ENCODE measurements around the gene APOL4.
"Not testable (repeated sequence)": the region's sequence is repeated elsewhere in the genome, so short reads cannot be mapped to it uniquely, and the experiment has no call there.

APOL4 gene

GRCh38 chr22:36232715-36233401 is 31.2 kb upstream of the APOL4 start:
- H3K4me3 ChIP-seq (ENCODE audit: low read depth, low read length) = no peak overlapping the region

- not testable (repeated sequence) for H3K4me3 ChIP-seq (ENCODE audit: low read depth, low read length)
Measured at GRCh38 chr22:36231051-36231450, 29.4 kb upstream of the APOL4 start.

- H3K4me3 ChIP-seq (ENCODE audit: low read depth, low read length) = not testable (repeated sequence)
Measured at GRCh38 chr22:36229649-36230048, 28.0 kb upstream of the APOL4 start.

- no peak overlapping the region for H3K4me3 ChIP-seq (ENCODE audit: low read depth, low read length)
Measured at GRCh38 chr22:36228944-36229343, 27.3 kb upstream of the APOL4 start.

- not testable (repeated sequence) for H3K4me3 ChIP-seq (ENCODE audit: low read depth, low read length)
Measured at GRCh38 chr22:36228369-36228768, 26.8 kb upstream of the APOL4 start.

- H3K4me3 ChIP-seq (ENCODE audit: low read depth, low read length) = no peak overlapping the region
Measured at GRCh38 chr22:36227806-36228205, 26.2 kb upstream of the APOL4 start.

- no peak overlapping the region for H3K4me3 ChIP-seq (ENCODE audit: low read depth, low read length)
Measured at GRCh38 chr22:36227396-36227795, 25.8 kb upstream of the APOL4 start.

- H3K4me3 ChIP-seq (ENCODE audit: low read depth, low read length) = no peak overlapping the region
Measured at GRCh38 chr22:36226189-36226588, 24.6 kb upstream of the APOL4 start.

GRCh38 chr22:36225333-36225922 is 23.8 kb upstream of the APOL4 start:
- H3K4me3 ChIP-seq (ENCODE audit: low read depth, low read length) = no peak overlapping the region

- H3K4me3 ChIP-seq (ENCODE audit: low read depth, low read length) = no peak overlapping the region
Measured at GRCh38 chr22:36224245-36224644, 22.6 kb upstream of the APOL4 start.

- H3K4me3 ChIP-seq (ENCODE audit: low read depth, low read length) = no peak overlapping the region
Measured at GRCh38 chr22:36223504-36223903, 21.9 kb upstream of the APOL4 start.

- H3K4me3 ChIP-seq (ENCODE audit: low read depth, low read length) = no peak overlapping the region
Measured at GRCh38 chr22:36222887-36223450, 21.4 kb upstream of the APOL4 start.

- H3K4me3 ChIP-seq (ENCODE audit: low read depth, low read length) = no peak overlapping the region
Measured at GRCh38 chr22:36221799-36222751, 20.5 kb upstream of the APOL4 start.

GRCh38 chr22:36220451-36220921 is 18.9 kb upstream of the APOL4 start:
- H3K4me3 ChIP-seq (ENCODE audit: low read depth, low read length) = no peak overlapping the region

- no peak overlapping the region for H3K4me3 ChIP-seq (ENCODE audit: low read depth, low read length)
Measured at GRCh38 chr22:36218648-36219193, 17.1 kb upstream of the APOL4 start.

- no peak overlapping the region for H3K4me3 ChIP-seq (ENCODE audit: low read depth, low read length)
Measured at GRCh38 chr22:36215981-36216380, 14.4 kb upstream of the APOL4 start.

GRCh38 chr22:36213586-36213985 is 12.0 kb upstream of the APOL4 start:
- H3K4me3 ChIP-seq (ENCODE audit: low read depth, low read length) = no peak overlapping the region

- no peak overlapping the region for H3K4me3 ChIP-seq (ENCODE audit: low read depth, low read length)
Measured at GRCh38 chr22:36212901-36213300, 11.3 kb upstream of the APOL4 start.

GRCh38 chr22:36211237-36211861 is 9.7 kb upstream of the APOL4 start:
- H3K4me3 ChIP-seq (ENCODE audit: low read depth, low read length) = no peak overlapping the region

GRCh38 chr22:36210224-36210623 is 8.6 kb upstream of the APOL4 start:
- no peak overlapping the region for H3K4me3 ChIP-seq (ENCODE audit: low read depth, low read length)
